ENCODE results near the gene FAM53A.

- TF ChIP-seq, protein P1, sequence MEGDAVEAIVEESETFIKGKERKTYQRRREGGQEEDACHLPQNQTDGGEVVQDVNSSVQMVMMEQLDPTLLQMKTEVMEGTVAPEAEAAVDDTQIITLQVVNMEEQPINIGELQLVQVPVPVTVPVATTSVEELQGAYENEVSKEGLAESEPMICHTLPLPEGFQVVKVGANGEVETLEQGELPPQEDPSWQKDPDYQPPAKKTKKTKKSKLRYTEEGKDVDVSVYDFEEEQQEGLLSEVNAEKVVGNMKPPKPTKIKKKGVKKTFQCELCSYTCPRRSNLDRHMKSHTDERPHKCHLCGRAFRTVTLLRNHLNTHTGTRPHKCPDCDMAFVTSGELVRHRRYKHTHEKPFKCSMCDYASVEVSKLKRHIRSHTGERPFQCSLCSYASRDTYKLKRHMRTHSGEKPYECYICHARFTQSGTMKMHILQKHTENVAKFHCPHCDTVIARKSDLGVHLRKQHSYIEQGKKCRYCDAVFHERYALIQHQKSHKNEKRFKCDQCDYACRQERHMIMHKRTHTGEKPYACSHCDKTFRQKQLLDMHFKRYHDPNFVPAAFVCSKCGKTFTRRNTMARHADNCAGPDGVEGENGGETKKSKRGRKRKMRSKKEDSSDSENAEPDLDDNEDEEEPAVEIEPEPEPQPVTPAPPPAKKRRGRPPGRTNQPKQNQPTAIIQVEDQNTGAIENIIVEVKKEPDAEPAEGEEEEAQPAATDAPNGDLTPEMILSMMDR (IDR thresholded peaks at IDR 0.05; ENCODE audit: low read depth, low read length, missing input control): no peak
- TF ChIP-seq MAX (IDR thresholded peaks at IDR 0.05) (no peak), ZBTB33 (IDR thresholded peaks at IDR 0.05) (no peak), RXRA (IDR thresholded peaks at IDR 0.05) (no peak), YY1 (IDR thresholded peaks at IDR 0.05) (no peak)
Measured at GRCh38 chr4:1676605-1677525, 7.2 kb downstream of the FAM53A start.
